H9 (cell line): ENCODE results near the gene MAPRE3. TPM values are rescaled to one million over a fixed set of nuclear protein-coding genes. Genes with fewer than 3 reads are reported as not detected.

Experiments used
- DNase-seq: peaks from one replicate; pipeline ENCODE4 v3.0.0-alpha.2; 2017
- H2AFZ ChIP-seq: one replicate; pipeline ENCODE4 v1.6.1; 2013; ENCODE audit warnings: mild to moderate bottlenecking, low read length, control low read depth, moderate library complexity
- H2AK5ac ChIP-seq: 2 replicates; pipeline ENCODE4 v1.6.1; 2013; ENCODE audit warnings: low read length, control low read depth, mixed read lengths; ENCODE audit not compliant: insufficient read length
- H2BK120ac ChIP-seq: one replicate; pipeline ENCODE4 v1.6.1; 2013; ENCODE audit warnings: low read depth, mild to moderate bottlenecking, low read length, control low read depth, inconsistent platforms; ENCODE audit not compliant: poor library complexity, severe bottlenecking
- H2BK12ac ChIP-seq: 2 replicates; pipeline ENCODE4 v1.6.1; 2013; ENCODE audit warnings: low read length, control low read depth, mixed read lengths, low read depth; ENCODE audit not compliant: insufficient read length
- H2BK15ac ChIP-seq: 2 replicates; pipeline ENCODE4 v1.6.1; 2013; ENCODE audit warnings: low read depth, low read length, control low read depth
- H2BK20ac ChIP-seq: one replicate; pipeline ENCODE4 v1.6.1; 2013; ENCODE audit warnings: low read depth, mild to moderate bottlenecking, low read length, control low read depth, inconsistent platforms; ENCODE audit not compliant: poor library complexity, severe bottlenecking
- H2BK5ac ChIP-seq: 2 replicates; pipeline ENCODE4 v1.6.1; 2013; ENCODE audit warnings: low read length, control low read depth, mixed read lengths; ENCODE audit not compliant: insufficient read length
- H3K14ac ChIP-seq: 2 replicates; pipeline ENCODE4 v1.6.1; 2013; ENCODE audit warnings: low read length, control low read depth; ENCODE audit not compliant: insufficient read depth
- H3K18ac ChIP-seq: 2 replicates; pipeline ENCODE4 v1.6.1; 2013; ENCODE audit warnings: low read depth, mild to moderate bottlenecking, mixed read lengths, low read length, control low read depth; ENCODE audit not compliant: insufficient read length
- H3K23ac ChIP-seq: 2 replicates; pipeline ENCODE4 v1.6.1; 2013; ENCODE audit warnings: low read length, control low read depth, mixed read lengths, low read depth; ENCODE audit not compliant: insufficient read length
- H3K23me2 ChIP-seq: 2 replicates; pipeline ENCODE4 v1.6.1; 2013; ENCODE audit warnings: low read depth, mild to moderate bottlenecking, mixed read lengths, low read length, control low read depth; ENCODE audit not compliant: insufficient read length, poor library complexity, severe bottlenecking
- H3K27ac ChIP-seq: 2 replicates; pipeline ENCODE4 v1.5.1; 2013; ENCODE audit warnings: low read length, control low read depth, mixed read lengths, low read depth; ENCODE audit not compliant: insufficient read length
- H3K27me3 ChIP-seq: 2 replicates; pipeline ENCODE4 v1.6.1; 2013; ENCODE audit warnings: low read length, control low read depth, inconsistent platforms; ENCODE audit not compliant: insufficient read depth
- H3K4ac ChIP-seq: 2 replicates; pipeline ENCODE4 v1.6.1; 2013; ENCODE audit warnings: low read depth, mild to moderate bottlenecking, control low read depth, inconsistent platforms, low read length, moderate library complexity
- H3K4me1 ChIP-seq: 2 replicates; pipeline ENCODE4 v1.6.1; 2013; ENCODE audit warnings: low read length, control low read depth, inconsistent platforms; ENCODE audit not compliant: insufficient read depth
- H3K4me2 ChIP-seq: 2 replicates; pipeline ENCODE4 v1.6.1; 2013; ENCODE audit warnings: low read length, control low read depth, mixed read lengths; ENCODE audit not compliant: insufficient read length, insufficient read depth
- H3K56ac ChIP-seq: 2 replicates; pipeline ENCODE4 v1.6.1; 2013; ENCODE audit warnings: low read depth, mild to moderate bottlenecking, mixed read lengths, low read length, control low read depth; ENCODE audit not compliant: insufficient read length
- H3K79me1 ChIP-seq: 2 replicates; pipeline ENCODE4 v1.6.1; 2013; ENCODE audit warnings: low read depth, mild to moderate bottlenecking, moderate library complexity, low read length, control low read depth, inconsistent platforms; ENCODE audit not compliant: insufficient read depth, poor library complexity, severe bottlenecking
- H3K79me2 ChIP-seq: 2 replicates; pipeline ENCODE4 v1.6.1; 2013; ENCODE audit warnings: low read length, control low read depth, inconsistent platforms; ENCODE audit not compliant: insufficient read depth
- H3K9ac ChIP-seq: 2 replicates; pipeline ENCODE4 v1.6.1; 2013; ENCODE audit warnings: low read length, control low read depth, mixed read lengths; ENCODE audit not compliant: insufficient read length; ENCODE audit errors: extremely low read depth
- H3K9me3 ChIP-seq: one replicate; pipeline ENCODE4 v1.6.1; 2013; ENCODE audit warnings: low read depth, low read length, inconsistent platforms; ENCODE audit not compliant: control insufficient read depth
- H3T11ph ChIP-seq: one replicate; pipeline ENCODE4 v1.6.1; 2013; ENCODE audit warnings: mild to moderate bottlenecking, low read length, control low read depth, inconsistent platforms
- H4K20me1 ChIP-seq: one replicate; pipeline ENCODE4 v1.6.1; 2013; ENCODE audit not compliant: control insufficient read depth, insufficient read length, insufficient read depth
- H4K5ac ChIP-seq: 2 replicates; pipeline ENCODE4 v1.6.1; 2013; ENCODE audit warnings: low read depth, mild to moderate bottlenecking, mixed read lengths, low read length, control low read depth; ENCODE audit not compliant: insufficient read length
- H4K8ac ChIP-seq: replicated peaks from 2 replicates; pipeline ENCODE4 v1.6.1; 2013; ENCODE audit warnings: low read length, control low read depth, mixed read lengths, low read depth; ENCODE audit not compliant: insufficient read length
- H4K91ac ChIP-seq: 2 replicates; pipeline ENCODE4 v1.6.1; 2013; ENCODE audit warnings: low read depth, mild to moderate bottlenecking, moderate library complexity, mixed read lengths, low read length, control low read depth; ENCODE audit not compliant: insufficient read length
- H3K27ac Mint-ChIP-seq, 3 experiments: 2 replicates in 2 of 3; 3 replicates in 1 of 3; pipeline ENCODE4 v1.8.0; 2020 to 2021; ENCODE audit warnings: mixed read lengths in 3 of 3, mild to moderate bottlenecking in 1 of 3, moderate library complexity in 1 of 3
- H3K27me3 Mint-ChIP-seq: 2 replicates; pipeline ENCODE4 v1.8.0; 2021; ENCODE audit warnings: low read depth, mild to moderate bottlenecking, moderate library complexity, mixed read lengths
- H3K36me3 Mint-ChIP-seq, 3 experiments: 2 replicates in 2 of 3; 3 replicates in 1 of 3; pipeline ENCODE4 v1.8.0; 2020 to 2021; ENCODE audit warnings: low read depth in 3 of 3, mixed read lengths in 3 of 3; ENCODE audit not compliant: insufficient read depth in 1 of 3
- H3K4me1 Mint-ChIP-seq, 2 experiments: 2 replicates each; pipeline ENCODE4 v1.8.0; 2020; ENCODE audit warnings: mixed read lengths in 2 of 2
- H3K4me3 Mint-ChIP-seq, 2 experiments: 2 replicates in 1 of 2; 3 replicates in 1 of 2; pipeline ENCODE4 v1.8.0; 2020 to 2021; ENCODE audit warnings: mild to moderate bottlenecking in 2 of 2, mixed read lengths in 2 of 2, moderate library complexity in 1 of 2
- H3K9me3 Mint-ChIP-seq, 2 experiments: 2 replicates in 1 of 2; 3 replicates in 1 of 2; pipeline ENCODE4 v1.8.0; 2020; ENCODE audit warnings: mild to moderate bottlenecking in 2 of 2, mixed read lengths in 2 of 2, moderate library complexity in 1 of 2
- CTCF ChIP-seq: fragments of 200-600 bp; sonication (generic); conservative IDR thresholded peaks from 3 replicates; pipeline ENCODE4 v1.8.0; 2021; ENCODE audit warnings: antibody characterized with exemption, mild to moderate bottlenecking
- WGBS: extraction: QIAGEN DNeasy Blood & Tissue Kit; methylation state at CpG from one replicate; pipeline ENCODE4 v1.1.7; 2013; ENCODE audit warnings: missing lambda C conversion rate, low lambda C conversion rate, mixed read lengths; ENCODE audit not compliant: insufficient read length; ENCODE audit errors: extremely low coverage; 5-methylcytosine and 5-hydroxymethylcytosine counted together
- total RNA-seq: library from RNA; stranded (reverse); gene quantifications from 2 replicates; pipeline ENCODE4 v1.2.1, GENCODE V29; 2021

MAPRE3 gene
- total RNA-seq, 1 experiment from 2014 or later = 2.0 TPM

GRCh38 chr2:26946841-26947784 lies 23.3 kb upstream of the MAPRE3 start:
- H4K20me1 ChIP-seq = peaks cover 2% of the 10 kb centered on the region
- WGBS = no CpG with 5 or more reads among the region's 34 CpGs
- Mint-ChIP-seq H3K36me3 (peaks cover 0 to 14% (median 3%) of the 10 kb centered on the region in 3 experiments; a peak in 5 of 7 replicates), H3K27me3 (peaks cover 38% of the 10 kb centered on the region), H3K4me3 (no peak overlapping the region), H3K9me3 (no peaks in the 10 kb centered on the region), H3K4me1 (peaks cover 14 to 26% of the 10 kb centered on the region in 2 experiments), H3K27ac (no peak overlapping the region)
- H3K23me2 ChIP-seq = peaks cover 6% of the 10 kb centered on the region
- H2BK5ac ChIP-seq = no peak overlapping the region
- DNase-seq = no peak
- no peak overlapping the region for H4K91ac ChIP-seq
- H3K27ac ChIP-seq = no peak overlapping the region
- no peak overlapping the region; the same call in 1 of the 2 replicates for H3K14ac ChIP-seq
- H3K4me2 ChIP-seq = no peak overlapping the region
- no peak overlapping the region for H3K9ac ChIP-seq
- no peak overlapping the region for H3K4ac ChIP-seq
- H3K27me3 ChIP-seq = no peaks in the 10 kb centered on the region; the same call in 1 of the 2 replicates
- H3K23ac ChIP-seq = no peak overlapping the region
- no peak overlapping the region for H4K5ac ChIP-seq
- no peak overlapping the region for H2AK5ac ChIP-seq
- no peaks in the 10 kb centered on the region for H3K79me2 ChIP-seq
- H2BK12ac ChIP-seq = no peak overlapping the region
- no peaks in the 10 kb centered on the region for H3K79me1 ChIP-seq
- H3K9me3 ChIP-seq = no peaks in the 10 kb centered on the region
- H2BK120ac ChIP-seq = no peak overlapping the region
- no peak overlapping the region for H3T11ph ChIP-seq
- H2AFZ ChIP-seq = no peak overlapping the region
- no peak overlapping the region for H4K8ac ChIP-seq
- no peak overlapping the region for H2BK20ac ChIP-seq
- no peaks in the 10 kb centered on the region; the same call in 1 of the 2 replicates for H3K4me1 ChIP-seq
- no peak overlapping the region for H3K56ac ChIP-seq
- H3K18ac ChIP-seq = no peak overlapping the region
- TF ChIP-seq CTCF = no peak
- H2BK15ac ChIP-seq = no peak overlapping the region
